Activated CD8-positive, alpha-beta memory T cell treated with anti-CD3 and anti-CD28 coated beads for 1 hour (primary cell): ENCODE results near the gene TBC1D20.
"Not testable (repeated sequence)": the region's sequence is repeated elsewhere in the genome, so short reads cannot be mapped to it uniquely, and the experiment has no call there.

Experiments
- DNase-seq, 2 donors: peaks; one replicate each; pipeline ENCODE4 v3.0.0-alpha.2; 2020; ENCODE audit warnings: low read depth in 1 of 2; ENCODE audit errors: extremely low read depth in 1 of 2

The TBC1D20 gene

GRCh38 chr20:402898-403581, 59.3 kb downstream of the TBC1D20 start:
- DNase-seq = no peak

GRCh38 chr20:402496-402885, 59.8 kb downstream of the TBC1D20 start:
- no peak for DNase-seq

DNA sequence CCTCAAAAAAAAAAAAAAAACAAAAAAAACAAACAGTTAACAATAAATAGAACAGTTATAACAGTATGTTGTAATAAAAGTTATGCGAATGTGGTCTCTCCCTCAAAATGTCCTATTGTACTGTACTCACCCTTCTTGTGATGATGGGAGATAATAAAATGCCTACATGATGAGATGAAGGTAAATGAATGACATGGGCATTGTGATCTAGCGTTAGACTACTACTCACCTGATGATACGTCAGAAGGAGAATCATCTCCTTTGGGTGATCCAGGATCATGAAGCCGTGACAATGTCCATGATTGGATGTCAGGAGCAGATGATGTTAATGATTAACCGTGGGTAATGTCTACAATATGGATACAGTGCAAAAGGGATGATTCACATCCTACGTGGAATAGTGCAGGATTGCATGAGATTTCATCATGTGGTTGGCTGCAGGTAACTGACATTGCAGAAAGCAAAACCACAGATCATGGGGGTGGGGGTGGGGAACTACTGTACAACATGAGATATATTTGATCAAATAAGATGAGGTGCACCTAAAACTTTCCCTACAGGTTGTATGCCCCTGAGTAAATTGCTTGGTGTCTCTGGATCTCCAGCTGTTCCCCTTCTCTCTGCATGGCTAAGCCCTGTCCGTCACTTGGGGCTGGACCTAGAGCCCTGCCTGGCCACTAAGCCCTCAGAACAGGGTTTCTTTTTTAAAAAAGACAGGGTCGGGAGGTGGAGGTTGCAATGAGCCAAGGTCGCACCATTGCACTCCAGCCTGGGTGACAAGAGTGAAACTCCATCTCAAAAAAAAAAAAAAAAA, 60.4 kb downstream of the TBC1D20 start:
- no peak for DNase-seq

DNA sequence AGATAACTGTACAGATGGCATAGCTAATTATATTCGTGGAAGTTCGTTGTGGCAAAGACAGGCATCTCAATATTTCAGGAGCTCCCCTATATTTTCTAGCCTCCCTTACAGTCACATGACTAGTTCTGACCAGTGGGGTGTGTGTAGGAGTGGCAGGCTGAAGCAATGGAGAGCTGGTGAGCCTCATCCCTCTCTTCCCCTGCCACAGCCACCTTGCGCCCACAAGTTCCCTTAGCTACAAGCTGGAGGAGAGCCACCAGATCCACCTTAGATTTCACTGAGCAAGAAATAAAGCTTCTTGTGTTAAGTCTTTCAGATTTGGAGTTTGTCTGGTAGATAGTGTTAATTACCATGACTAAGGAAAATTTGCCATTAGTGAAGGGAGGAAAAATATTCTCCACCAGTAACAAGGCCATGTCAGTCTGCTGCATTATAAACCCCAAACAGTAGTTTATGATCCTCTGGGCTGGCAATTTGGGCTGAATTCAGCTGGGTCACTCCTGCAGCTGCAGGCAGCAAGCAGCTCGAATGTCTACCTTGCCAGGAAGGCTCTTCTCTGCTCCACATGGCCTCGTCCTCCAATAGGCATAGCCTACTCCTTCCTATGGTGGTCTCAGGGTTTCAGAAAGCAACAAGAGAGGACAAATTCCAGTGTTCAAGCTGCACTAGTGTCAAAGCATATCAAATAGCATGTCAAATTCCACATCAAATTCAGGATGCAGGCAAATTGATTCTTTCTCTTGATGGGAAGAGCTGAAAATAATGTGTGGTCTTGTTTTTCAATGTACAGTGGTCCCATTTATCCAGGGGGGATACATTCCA, 61.7 kb downstream of the TBC1D20 start:
- no peak for DNase-seq

- DNase-seq = no peak
These were observed 62.2 kb downstream of the TBC1D20 start for GRCh38 chr20:400128-400453.

GRCh38 chr20:399182-399707, 63.1 kb downstream of the TBC1D20 start:
- DNase-seq = no peak

GRCh38 chr20:397432-398237, 64.7 kb downstream of the TBC1D20 start:
- no peak for DNase-seq

DNA sequence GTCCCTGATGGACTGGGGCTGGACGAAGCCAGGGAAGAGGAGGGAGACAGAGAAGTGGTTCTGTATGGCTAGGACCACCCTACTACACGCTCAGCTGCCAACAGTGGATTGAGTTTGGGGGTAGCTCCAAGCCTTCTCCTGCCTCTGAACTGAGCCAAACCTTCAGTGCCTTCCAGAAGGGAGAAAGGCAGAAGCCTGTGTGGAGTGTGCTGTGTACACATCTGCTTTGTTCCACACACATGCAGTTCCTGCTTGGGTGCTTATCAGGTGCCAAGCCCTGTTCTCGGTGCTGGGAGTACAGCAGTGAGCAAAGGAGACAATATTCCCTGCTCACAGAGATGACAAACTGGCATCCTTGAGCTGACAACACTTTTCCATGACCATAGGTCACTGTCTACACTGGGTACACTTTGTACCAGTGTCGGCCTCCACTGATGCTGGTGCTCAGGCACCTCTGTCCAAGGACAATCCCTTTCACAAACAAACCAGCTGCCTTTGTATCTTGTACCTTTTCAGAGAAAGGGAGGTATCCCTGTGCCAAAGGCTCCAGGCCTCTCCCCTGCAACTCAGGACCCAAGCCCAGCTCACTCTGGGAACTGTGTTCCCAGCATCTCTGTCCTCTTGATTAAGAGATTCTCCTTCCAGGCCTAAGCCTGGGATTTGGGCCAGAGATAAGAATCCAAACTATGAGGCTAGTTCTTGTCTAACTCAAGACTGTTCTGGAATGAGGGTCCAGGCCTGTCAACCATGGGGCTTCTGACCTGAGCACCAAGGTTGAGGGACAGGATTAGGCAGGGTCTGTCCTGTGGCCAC, 65.5 kb downstream of the TBC1D20 start:
- no peak for DNase-seq

DNA sequence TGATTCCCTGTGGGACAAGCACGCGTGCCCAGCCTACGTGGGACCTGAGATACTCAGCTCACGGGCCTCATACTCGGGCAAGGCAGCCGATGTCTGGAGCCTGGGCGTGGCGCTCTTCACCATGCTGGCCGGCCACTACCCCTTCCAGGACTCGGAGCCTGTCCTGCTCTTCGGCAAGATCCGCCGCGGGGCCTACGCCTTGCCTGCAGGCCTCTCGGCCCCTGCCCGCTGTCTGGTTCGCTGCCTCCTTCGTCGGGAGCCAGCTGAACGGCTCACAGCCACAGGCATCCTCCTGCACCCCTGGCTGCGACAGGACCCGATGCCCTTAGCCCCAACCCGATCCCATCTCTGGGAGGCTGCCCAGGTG, 66.1 kb downstream of the TBC1D20 start:
- no peak for DNase-seq

DNA sequence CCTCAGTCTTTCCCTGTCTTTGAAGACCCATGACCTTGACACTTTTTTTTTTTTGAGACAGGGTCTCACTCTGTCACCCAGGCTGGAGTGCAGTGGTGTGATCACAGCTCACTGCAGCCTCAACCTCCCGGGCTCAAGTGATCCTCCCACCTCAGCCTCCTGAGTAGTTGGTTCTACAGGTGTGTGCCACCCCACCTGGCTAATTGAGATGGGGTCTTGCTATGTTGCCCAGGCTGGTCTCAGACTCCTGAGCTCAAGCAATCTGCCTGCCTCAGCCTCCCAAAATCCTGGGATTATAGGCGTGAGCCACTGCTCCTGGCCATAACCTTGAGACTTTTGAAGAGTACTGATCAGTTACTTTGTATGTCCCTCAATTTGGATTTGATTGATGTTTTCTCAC, 69.0 kb downstream of the TBC1D20 start:
- not testable (repeated sequence) for DNase-seq

GRCh38 chr20:391041-391711, 71.2 kb downstream of the TBC1D20 start:
- no peak for DNase-seq

GRCh38 chr20:389220-389619, 73.1 kb downstream of the TBC1D20 start:
- no peak for DNase-seq

DNA sequence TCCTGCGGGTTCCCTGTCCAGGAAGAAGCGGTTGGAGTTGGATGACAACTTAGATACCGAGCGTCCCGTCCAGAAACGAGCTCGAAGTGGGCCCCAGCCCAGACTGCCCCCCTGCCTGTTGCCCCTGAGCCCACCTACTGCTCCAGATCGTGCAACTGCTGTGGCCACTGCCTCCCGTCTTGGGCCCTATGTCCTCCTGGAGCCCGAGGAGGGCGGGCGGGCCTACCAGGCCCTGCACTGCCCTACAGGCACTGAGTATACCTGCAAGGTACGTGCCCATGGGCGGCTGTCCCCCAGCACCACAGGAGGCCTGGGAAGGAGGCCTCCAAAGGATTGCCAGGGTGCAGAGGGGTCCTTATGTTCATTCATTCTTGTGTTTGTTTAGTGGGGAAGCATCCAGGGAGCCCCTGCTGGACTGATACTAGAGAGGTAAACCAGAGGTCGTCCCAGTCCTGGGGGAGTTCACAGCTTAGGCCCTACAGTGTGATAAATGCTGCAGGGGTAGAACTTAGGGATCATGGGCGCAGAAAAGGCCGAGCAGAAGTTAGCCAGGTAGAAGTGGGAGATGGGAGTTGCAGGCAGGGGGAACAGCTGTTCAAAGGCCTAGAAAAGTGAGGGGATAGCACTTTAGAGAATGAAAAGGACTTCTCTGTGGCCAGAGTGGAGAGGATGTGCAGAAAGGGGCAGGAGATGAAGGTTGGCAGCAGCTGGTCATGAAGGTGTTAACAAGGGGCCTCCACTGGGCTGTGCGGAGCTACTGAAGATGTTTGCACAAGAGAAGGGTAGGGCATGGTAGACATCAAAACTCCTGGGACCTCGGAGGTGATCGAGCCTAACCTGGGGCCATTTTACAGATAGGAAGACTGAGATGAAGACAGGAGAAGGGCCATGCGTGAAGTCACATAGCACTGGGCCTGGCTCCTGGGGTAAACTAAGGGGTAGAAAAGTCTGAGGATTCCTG, 74.0 kb downstream of the TBC1D20 start:
- DNase-seq = no peak

GRCh38 chr20:387520-387919, 74.8 kb downstream of the TBC1D20 start:
- DNase-seq = no peak

DNA sequence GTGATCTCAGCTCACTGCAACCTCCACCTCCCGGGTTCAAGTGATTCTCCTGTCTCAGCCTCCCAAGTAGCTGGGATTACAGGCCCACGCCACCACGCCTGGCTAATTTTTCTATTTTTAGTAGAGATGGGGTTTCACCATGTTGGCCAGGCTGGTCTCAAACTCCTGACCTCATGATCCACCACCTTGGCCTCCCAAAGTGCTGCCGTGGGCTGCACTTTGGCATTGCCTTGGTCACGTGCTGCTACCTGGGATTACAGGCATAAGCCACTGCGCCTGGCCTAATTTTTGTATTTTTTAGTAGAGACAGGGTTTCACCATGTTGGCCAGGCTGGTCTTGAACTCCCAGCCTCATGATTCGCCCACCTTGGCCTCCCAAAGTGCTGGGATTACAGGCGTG, 75.7 kb downstream of the TBC1D20 start:
- DNase-seq = not testable (repeated sequence)
